GM12864 (cell line): ENCODE results near the gene FBRSL1.

Source experiments
- DNase-seq: peaks from one replicate; pipeline ENCODE4 v3.0.0-alpha.2; 2011; ENCODE audit warnings: low read depth
- H3K4me3 ChIP-seq: 2 replicates; pipeline ENCODE4 v1.5.1; 2011; ENCODE audit warnings: mild to moderate bottlenecking, low read depth, low read length, control low read depth
- CTCF ChIP-seq: IDR thresholded peaks from 2 replicates; pipeline ENCODE4 v1.5.1; 2011; ENCODE audit warnings: low read depth, mild to moderate bottlenecking, moderate library complexity, low read length, control low read depth, inconsistent platforms; ENCODE audit errors: missing control alignments

Gene FBRSL1

GRCh38 chr12:132549059-132549458, 59.1 kb downstream of the FBRSL1 start:
- no peak for DNase-seq
- no peak overlapping the region for H3K4me3 ChIP-seq
- no peak for TF ChIP-seq CTCF

DNA sequence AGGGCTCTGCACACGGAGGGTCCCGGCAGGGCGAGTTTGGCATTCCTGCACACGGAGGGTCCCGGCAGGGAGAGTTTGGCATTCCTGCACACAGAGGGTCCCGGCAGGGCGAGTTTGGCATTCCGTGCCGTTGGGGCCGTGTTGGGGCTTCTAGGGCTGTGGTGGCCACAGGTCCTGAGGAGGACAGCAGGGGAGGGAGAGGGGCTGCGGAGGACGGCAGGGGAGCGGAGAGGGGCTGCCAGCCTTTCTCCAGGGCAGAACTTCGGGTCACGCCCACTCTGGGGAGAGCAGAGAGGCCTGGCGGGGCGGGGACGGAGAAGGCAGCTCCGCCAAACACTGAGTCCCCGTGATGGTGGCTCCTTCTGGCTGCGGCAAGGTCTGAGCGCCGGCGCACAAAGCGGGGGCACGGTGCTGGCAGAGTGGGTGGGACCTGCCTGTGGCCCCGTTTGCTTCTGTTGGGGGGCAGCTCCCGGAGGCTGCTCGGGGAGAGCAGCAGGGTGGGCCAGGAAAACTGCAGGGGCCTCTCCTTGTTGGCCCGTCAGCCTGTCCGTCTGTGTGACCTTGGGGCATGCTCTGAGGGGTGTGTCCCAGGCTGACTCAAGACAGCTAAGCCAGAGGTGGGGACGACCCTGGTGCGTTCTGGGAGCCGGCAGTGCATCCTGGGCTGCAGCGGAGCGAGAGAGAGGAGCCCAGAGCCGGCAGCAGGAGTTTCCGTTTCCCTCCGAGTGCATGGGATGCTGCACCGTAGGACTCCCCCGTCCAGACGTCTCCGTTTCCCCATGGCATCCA, 60.3 kb downstream of the FBRSL1 start:
- H3K4me3 ChIP-seq: no peak overlapping the region
- no peak for DNase-seq
- TF ChIP-seq CTCF: no peak

- no peak for TF ChIP-seq CTCF
- no peak overlapping the region for H3K4me3 ChIP-seq
- DNase-seq: no peak
Measured at GRCh38 chr12:132550830-132551640, 61.1 kb downstream of the FBRSL1 start.

DNA sequence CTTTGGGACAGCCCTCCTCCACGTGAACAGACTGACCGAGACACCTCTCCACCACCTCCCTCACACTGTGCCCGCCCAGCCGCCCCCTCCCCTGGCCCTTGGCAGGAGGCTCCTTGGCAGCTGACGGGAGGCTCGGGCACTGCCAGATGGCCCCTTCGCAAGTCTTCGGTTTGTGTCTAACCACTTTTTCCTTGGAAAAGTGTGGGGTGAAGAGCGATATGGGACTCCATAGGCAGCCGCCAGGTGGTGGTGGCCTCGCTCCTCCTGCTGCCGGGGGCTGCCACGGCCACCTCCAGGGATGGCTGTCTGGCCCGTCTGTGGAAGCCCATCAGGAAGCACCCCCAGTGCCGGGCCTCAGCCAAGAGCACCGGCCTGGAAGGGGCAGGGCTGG, 61.7 kb downstream of the FBRSL1 start:
- TF ChIP-seq CTCF: no peak
- no peak overlapping the region for H3K4me3 ChIP-seq
- no peak for DNase-seq

GRCh38 chr12:132554845-132555630, 65.1 kb downstream of the FBRSL1 start:
- DNase-seq: no peak
- peak; percentile 20 for TF ChIP-seq CTCF
- H3K4me3 ChIP-seq: no peak overlapping the region

DNA sequence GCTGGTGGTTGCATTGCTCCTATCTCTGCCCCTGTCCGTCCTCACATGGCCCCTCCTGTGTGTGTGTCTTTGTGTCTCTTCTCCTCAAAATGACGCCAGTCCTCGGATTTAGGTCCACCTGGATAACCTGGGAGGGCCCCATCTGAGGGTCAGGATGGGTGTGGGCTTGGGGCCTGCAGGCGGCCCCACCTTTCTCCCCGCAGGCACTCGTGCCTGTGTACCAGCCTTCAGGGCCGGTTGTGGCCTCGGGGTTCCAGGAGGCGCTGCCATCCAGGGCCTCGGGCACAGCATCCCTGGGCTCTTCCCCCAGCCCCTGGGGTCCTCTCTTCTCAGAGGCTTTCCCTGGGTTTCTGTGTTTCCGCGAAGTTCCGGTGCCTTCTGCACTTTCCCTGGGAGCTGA, 65.7 kb downstream of the FBRSL1 start:
- no peak overlapping the region for H3K4me3 ChIP-seq
- no peak for TF ChIP-seq CTCF
- DNase-seq: no peak
